GM23338 (cell line): ENCODE measurements around the gene WT1. TPM values are rescaled to one million over a fixed set of nuclear protein-coding genes. Genes with fewer than 3 reads are reported as not detected.

Experiments
- ATAC-seq: fragments of 200-7000 bp; cut with Tn5 transposase; 3 replicates; pipeline ENCODE4 v1.9.1; 2020
- DNase-seq: peaks from one replicate; pipeline ENCODE4 v3.0.0-alpha.2; 2015; ENCODE audit warnings: low spot score
- H2AFZ ChIP-seq: fragments of 200-600 bp; sonication (generic); 2 replicates; pipeline ENCODE4 v1.8.0; 2016; ENCODE audit warnings: antibody characterized with exemption, mild to moderate bottlenecking, moderate library complexity
- H3F3A ChIP-seq: fragments of 200-600 bp; sonication (generic); replicated peaks from 2 replicates; pipeline ENCODE4 v1.8.0; 2017; ENCODE audit warnings: antibody characterized with exemption, mixed run types, low read depth
- H3K27ac ChIP-seq: fragments of 200-600 bp; sonication (generic); 2 replicates; pipeline ENCODE4 v1.6.1; 2016; ENCODE audit warnings: low read depth
- H3K27me3 ChIP-seq: fragments of 200-600 bp; sonication (generic); 2 replicates; pipeline ENCODE4 v1.8.0; 2016; ENCODE audit warnings: mild to moderate bottlenecking, mixed run types, moderate library complexity; ENCODE audit not compliant: insufficient read depth
- H3K36me3 ChIP-seq: fragments of 200-600 bp; sonication (generic); 2 replicates; pipeline ENCODE4 v1.8.0; 2016; ENCODE audit warnings: mild to moderate bottlenecking; ENCODE audit not compliant: insufficient read depth
- H3K4me1 ChIP-seq: fragments of 200-600 bp; sonication (generic); 2 replicates; pipeline ENCODE4 v1.8.0; 2016; ENCODE audit warnings: mild to moderate bottlenecking, moderate library complexity; ENCODE audit not compliant: insufficient read depth
- H3K4me2 ChIP-seq: fragments of 200-600 bp; sonication (generic); 2 replicates; pipeline ENCODE4 v1.7.1; 2017; ENCODE audit warnings: mixed run types
- H3K4me3 ChIP-seq: fragments of 200-600 bp; sonication (generic); 2 replicates; pipeline ENCODE4 v1.6.1; 2016; ENCODE audit warnings: mixed run types
- H3K79me2 ChIP-seq: fragments of 200-600 bp; sonication (generic); replicated peaks from 2 replicates; pipeline ENCODE4 v1.8.0; 2017; ENCODE audit warnings: mild to moderate bottlenecking; ENCODE audit not compliant: insufficient read depth
- H3K9me2 ChIP-seq: fragments of 200-600 bp; sonication (generic); 2 replicates; pipeline ENCODE4 v1.8.0; 2017; ENCODE audit not compliant: insufficient read depth
- H4K20me1 ChIP-seq: fragments of 200-600 bp; sonication (generic); replicated peaks from 2 replicates; pipeline ENCODE4 v1.8.0; 2017; ENCODE audit warnings: mild to moderate bottlenecking; ENCODE audit not compliant: insufficient read depth
- H3K27ac Mint-ChIP-seq: 2 replicates; pipeline ENCODE4 v1.8.0; 2020; ENCODE audit warnings: inconsistent platforms, mild to moderate bottlenecking, moderate library complexity, mixed read lengths
- H3K27me3 Mint-ChIP-seq: 3 replicates; pipeline ENCODE4 v1.8.0; 2022; ENCODE audit warnings: low read depth, mild to moderate bottlenecking, moderate library complexity, mixed read lengths, inconsistent platforms; ENCODE audit not compliant: insufficient read depth, poor library complexity
- H3K36me3 Mint-ChIP-seq: 3 replicates; pipeline ENCODE4 v1.8.0; 2021; ENCODE audit warnings: low read depth, mild to moderate bottlenecking, inconsistent platforms, moderate library complexity, mixed read lengths
- H3K4me1 Mint-ChIP-seq: 3 replicates; pipeline ENCODE4 v1.8.0; 2020; ENCODE audit warnings: mild to moderate bottlenecking, inconsistent platforms, mixed read lengths
- H3K4me3 Mint-ChIP-seq: 3 replicates; pipeline ENCODE4 v1.8.0; 2021; ENCODE audit warnings: moderate library complexity, mild to moderate bottlenecking, inconsistent platforms, mixed read lengths
- H3K9me3 Mint-ChIP-seq: 3 replicates; pipeline ENCODE4 v1.8.0; 2020; ENCODE audit warnings: moderate library complexity, mild to moderate bottlenecking, inconsistent platforms, mixed read lengths
- CREB1 ChIP-seq: fragments of 250-450 bp; sonication (Bioruptor Pico); IDR thresholded peaks from 2 replicates; pipeline ENCODE4 v1.5.0; 2020; ENCODE audit warnings: low read depth, mild to moderate bottlenecking, moderate library complexity
- CTCF ChIP-seq, 2 experiments: fragments of 200-600 bp in 1 of 2; sonication (generic) in 1 of 2; conservative IDR thresholded peaks; 2 replicates each; pipeline versions ENCODE4 v1.5.1 to v1.6.1; 2016 to 2017; ENCODE audit warnings: antibody characterized with exemption in 2 of 2, low read depth in 2 of 2, mild to moderate bottlenecking in 2 of 2, moderate library complexity in 1 of 2
- EZH2 ChIP-seq: fragments of 200-600 bp; sonication (generic); IDR thresholded peaks from one replicate; pipeline ENCODE4 v1.8.0; 2017; ENCODE audit warnings: antibody characterized with exemption, mild to moderate bottlenecking, low read depth; ENCODE audit not compliant: unreplicated experiment
- EZH2phosphoT487 ChIP-seq: fragments of 200-600 bp; sonication (generic); IDR thresholded peaks from one replicate; pipeline ENCODE4 v1.8.1; 2018; ENCODE audit warnings: antibody characterized with exemption; ENCODE audit not compliant: unreplicated experiment
- POLR2AphosphoS5 ChIP-seq: IDR thresholded peaks from 2 replicates; pipeline ENCODE4 v1.6.1; 2016; ENCODE audit warnings: antibody characterized with exemption, low read depth
- polyA plus RNA-seq: library from polyadenylated mRNA; unstranded; fragments of >200 nt; fragmentation: Nextera tagmentation; extraction: Ambion mirVana; gene quantifications from 2 replicates; pipeline ENCODE4 v1.2.1, GENCODE V29; 2016
- total RNA-seq: library from RNA; depleted of rRNA; stranded (reverse); fragments of >200 nt; shearing (Covaris generic); gene quantifications from 2 replicates; pipeline ENCODE4 v1.2.3, GENCODE V29; 2014
- TF ChIP-seq, protein P1 (sequence below): fragments of 250-450 bp; sonication (Bioruptor Pico); IDR thresholded peaks from 2 replicates; pipeline ENCODE4 v1.5.0; 2020; ENCODE audit warnings: mild to moderate bottlenecking, moderate library complexity

The WT1 gene
- total and polyA plus RNA-seq, 2 experiments from 2014 or later, result 0.21 TPM; not detected in 1

GRCh38 chr11:32436751-32437494 is 1.6 kb upstream of the WT1 start:
- TF ChIP-seq EZH2phosphoT487 (peak; percentile 77), CTCF (conservative IDR thresholded peaks at IDR 0.05; ENCODE audit: low read depth in 2 of 2) (no peak), EZH2 (peak; percentile 58), POLR2AphosphoS5 (no peak), CREB1 (CRISPR knock-in tag) (no peak)
- TF ChIP-seq, protein P1, sequence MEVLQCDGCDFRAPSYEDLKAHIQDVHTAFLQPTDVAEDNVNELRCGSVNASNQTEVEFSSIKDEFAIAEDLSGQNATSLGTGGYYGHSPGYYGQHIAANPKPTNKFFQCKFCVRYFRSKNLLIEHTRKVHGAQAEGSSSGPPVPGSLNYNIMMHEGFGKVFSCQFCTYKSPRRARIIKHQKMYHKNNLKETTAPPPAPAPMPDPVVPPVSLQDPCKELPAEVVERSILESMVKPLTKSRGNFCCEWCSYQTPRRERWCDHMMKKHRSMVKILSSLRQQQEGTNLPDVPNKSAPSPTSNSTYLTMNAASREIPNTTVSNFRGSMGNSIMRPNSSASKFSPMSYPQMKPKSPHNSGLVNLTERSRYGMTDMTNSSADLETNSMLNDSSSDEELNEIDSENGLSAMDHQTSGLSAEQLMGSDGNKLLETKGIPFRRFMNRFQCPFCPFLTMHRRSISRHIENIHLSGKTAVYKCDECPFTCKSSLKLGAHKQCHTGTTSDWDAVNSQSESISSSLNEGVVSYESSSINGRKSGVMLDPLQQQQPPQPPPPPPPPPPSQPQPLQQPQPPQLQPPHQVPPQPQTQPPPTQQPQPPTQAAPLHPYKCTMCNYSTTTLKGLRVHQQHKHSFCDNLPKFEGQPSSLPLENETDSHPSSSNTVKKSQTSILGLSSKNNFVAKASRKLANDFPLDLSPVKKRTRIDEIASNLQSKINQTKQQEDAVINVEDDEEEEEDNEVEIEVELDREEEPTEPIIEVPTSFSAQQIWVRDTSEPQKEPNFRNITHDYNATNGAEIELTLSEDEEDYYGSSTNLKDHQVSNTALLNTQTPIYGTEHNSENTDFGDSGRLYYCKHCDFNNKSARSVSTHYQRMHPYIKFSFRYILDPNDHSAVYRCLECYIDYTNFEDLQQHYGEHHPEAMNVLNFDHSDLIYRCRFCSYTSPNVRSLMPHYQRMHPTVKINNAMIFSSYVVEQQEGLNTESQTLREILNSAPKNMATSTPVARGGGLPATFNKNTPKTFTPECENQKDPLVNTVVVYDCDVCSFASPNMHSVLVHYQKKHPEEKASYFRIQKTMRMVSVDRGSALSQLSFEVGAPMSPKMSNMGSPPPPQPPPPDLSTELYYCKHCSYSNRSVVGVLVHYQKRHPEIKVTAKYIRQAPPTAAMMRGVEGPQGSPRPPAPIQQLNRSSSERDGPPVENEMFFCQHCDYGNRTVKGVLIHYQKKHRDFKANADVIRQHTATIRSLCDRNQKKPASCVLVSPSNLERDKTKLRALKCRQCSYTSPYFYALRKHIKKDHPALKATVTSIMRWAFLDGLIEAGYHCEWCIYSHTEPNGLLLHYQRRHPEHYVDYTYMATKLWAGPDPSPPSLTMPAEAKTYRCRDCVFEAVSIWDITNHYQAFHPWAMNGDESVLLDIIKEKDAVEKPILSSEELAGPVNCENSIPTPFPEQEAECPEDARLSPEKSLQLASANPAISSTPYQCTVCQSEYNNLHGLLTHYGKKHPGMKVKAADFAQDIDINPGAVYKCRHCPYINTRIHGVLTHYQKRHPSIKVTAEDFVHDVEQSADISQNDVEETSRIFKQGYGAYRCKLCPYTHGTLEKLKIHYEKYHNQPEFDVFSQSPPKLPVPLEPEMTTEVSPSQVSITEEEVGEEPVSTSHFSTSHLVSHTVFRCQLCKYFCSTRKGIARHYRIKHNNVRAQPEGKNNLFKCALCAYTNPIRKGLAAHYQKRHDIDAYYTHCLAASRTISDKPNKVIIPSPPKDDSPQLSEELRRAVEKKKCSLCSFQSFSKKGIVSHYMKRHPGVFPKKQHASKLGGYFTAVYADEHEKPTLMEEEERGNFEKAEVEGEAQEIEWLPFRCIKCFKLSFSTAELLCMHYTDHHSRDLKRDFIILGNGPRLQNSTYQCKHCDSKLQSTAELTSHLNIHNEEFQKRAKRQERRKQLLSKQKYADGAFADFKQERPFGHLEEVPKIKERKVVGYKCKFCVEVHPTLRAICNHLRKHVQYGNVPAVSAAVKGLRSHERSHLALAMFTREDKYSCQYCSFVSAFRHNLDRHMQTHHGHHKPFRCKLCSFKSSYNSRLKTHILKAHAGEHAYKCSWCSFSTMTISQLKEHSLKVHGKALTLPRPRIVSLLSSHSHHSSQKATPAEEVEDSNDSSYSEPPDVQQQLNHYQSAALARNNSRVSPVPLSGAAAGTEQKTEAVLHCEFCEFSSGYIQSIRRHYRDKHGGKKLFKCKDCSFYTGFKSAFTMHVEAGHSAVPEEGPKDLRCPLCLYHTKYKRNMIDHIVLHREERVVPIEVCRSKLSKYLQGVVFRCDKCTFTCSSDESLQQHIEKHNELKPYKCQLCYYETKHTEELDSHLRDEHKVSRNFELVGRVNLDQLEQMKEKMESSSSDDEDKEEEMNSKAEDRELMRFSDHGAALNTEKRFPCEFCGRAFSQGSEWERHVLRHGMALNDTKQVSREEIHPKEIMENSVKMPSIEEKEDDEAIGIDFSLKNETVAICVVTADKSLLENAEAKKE (CRISPR knock-in tag), result no peak
- Mint-ChIP-seq H3K36me3 (no peaks in the 10 kb centered on the region), H3K27ac (no peak overlapping the region), H3K9me3 (peaks cover 5% of the 10 kb centered on the region; the same call in 1 of the 3 replicates), H3K4me3 (peak overlapping the region; percentile 71), H3K4me1 (peaks cover 44% of the 10 kb centered on the region), H3K27me3 (peaks cover 95% of the 10 kb centered on the region)
- ATAC-seq (peak; percentile 3; the same call in 2 of the 3 replicates), DNase-seq (peak; percentile 63)
- Histone ChIP-seq H3K36me3 (no peaks in the 10 kb centered on the region), H3K27ac (no peak overlapping the region), H3F3A (peaks cover 18% of the 10 kb centered on the region), H2AFZ (peak overlapping the region; percentile 95), H3K4me1 (peaks cover 61% of the 10 kb centered on the region), H3K79me2 (no peaks in the 10 kb centered on the region), H3K4me3 (peak overlapping the region; percentile 57), H3K9me2 (no peaks in the 10 kb centered on the region), H4K20me1 (peaks cover 28% of the 10 kb centered on the region; the same call in 1 of the 2 replicates), H3K4me2 (peak overlapping the region; percentile 88), H3K27me3 (peaks cover 99% of the 10 kb centered on the region)
